Testis (tissue), 3 donors: ENCODE results near the gene PIGN. TPM values are rescaled to one million over a fixed set of nuclear protein-coding genes. Genes with fewer than 3 reads are reported as not detected.

ENCODE experiments used
- DNase-seq: peaks from one replicate; pipeline ENCODE4 v3.0.0-alpha.2; 2019
- H3K27ac ChIP-seq, 2 donors: fragments of 200-600 bp; sonication (generic); one replicate each; pipeline ENCODE4 v1.5.1; 2019
- H3K27me3 ChIP-seq: fragments of 200-600 bp; sonication (generic); one replicate; pipeline ENCODE4 v1.5.1; 2019
- H3K36me3 ChIP-seq: fragments of 200-600 bp; sonication (generic); one replicate; pipeline ENCODE4 v1.5.1; 2017; ENCODE audit warnings: low read depth; ENCODE audit errors: missing control alignments
- H3K4me1 ChIP-seq: fragments of 200-600 bp; sonication (generic); one replicate; pipeline ENCODE4 v1.5.1; 2019
- H3K4me3 ChIP-seq, 2 donors: fragments of 200-600 bp; sonication (generic); one replicate each; pipeline ENCODE4 v1.5.1; 2017 to 2019
- H3K9me3 ChIP-seq: fragments of 200-600 bp; sonication (generic); one replicate; pipeline ENCODE4 v1.5.1; 2017
- POLR2A ChIP-seq: fragments of 450-650 bp; IDR thresholded peaks from one replicate; pipeline ENCODE4 v1.6.1; 2017; ENCODE audit warnings: antibody characterized with exemption, mild to moderate bottlenecking, moderate library complexity
- WGBS, 2 donors: methylation state at CpG; one replicate each; pipeline ENCODE4 v1.1.5; 2018; 5-methylcytosine and 5-hydroxymethylcytosine counted together
- intact Hi-C: fragments of 100-400 bp; cut with DNase I; formaldehyde crosslinking; loops from one replicate; pipeline ENCODE4 v1.15.1; 2023; ENCODE audit warnings: low total_unique reads
- polyA plus RNA-seq: library from polyadenylated mRNA; stranded (reverse); fragments of 350-450 nt; fragmentation: Illumina TruSeq; extraction: RNeasy Lipid Tissue Mini Kit (QIAGEN cat#74804); gene quantifications from one replicate; pipeline ENCODE4 v1.2.3, GENCODE V29; 2014; ENCODE audit warnings: low read depth, low replicate concordance; ENCODE audit not compliant: insufficient read depth
- total RNA-seq, 2 donors: library from RNA; depleted of rRNA; stranded (reverse); fragments of >200 nt; gene quantifications; one replicate each; pipeline ENCODE4 v1.2.3, GENCODE V29; 2016
- TF ChIP-seq, protein P1 (sequence below), 3 experiments: fragments of 450-650 bp in 2 of 3; fragments of 200-600 bp in 1 of 3; sonication (generic) in 1 of 3; IDR thresholded peaks; one replicate each; pipeline ENCODE4 v1.5.1; 2016 to 2019; ENCODE audit warnings: antibody characterized with exemption in 3 of 3, mild to moderate bottlenecking in 2 of 3, moderate library complexity in 1 of 3

PIGN gene
- total and polyA plus RNA-seq, 3 donors from 2014 or later, result 28.2 to 30.6 (median 30.6) TPM

DNA sequence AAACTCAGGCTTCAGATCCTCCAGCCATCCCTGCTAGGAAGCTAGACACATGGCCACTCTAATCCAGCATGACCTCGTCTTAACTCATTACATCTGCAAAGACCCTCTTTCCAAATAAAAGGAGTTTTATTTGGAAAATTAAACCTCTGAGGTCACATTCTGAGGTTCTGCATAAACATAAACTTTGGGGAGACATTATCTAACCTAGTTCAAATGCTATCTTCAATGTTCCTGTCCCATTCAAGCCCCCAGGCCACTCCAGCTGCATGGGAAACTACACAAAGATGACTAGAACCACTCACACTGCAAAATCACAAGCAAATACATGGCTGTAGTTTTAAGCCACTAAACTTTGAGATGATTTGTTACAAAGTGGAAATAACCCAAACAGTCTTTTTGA is 195.0 kb downstream of the PIGN start:
- no peak overlapping the region for H3K27ac ChIP-seq
- WGBS, 2 donors, result 88 to 90% methylated on average over 1 of the region's 1 CpG

DNA sequence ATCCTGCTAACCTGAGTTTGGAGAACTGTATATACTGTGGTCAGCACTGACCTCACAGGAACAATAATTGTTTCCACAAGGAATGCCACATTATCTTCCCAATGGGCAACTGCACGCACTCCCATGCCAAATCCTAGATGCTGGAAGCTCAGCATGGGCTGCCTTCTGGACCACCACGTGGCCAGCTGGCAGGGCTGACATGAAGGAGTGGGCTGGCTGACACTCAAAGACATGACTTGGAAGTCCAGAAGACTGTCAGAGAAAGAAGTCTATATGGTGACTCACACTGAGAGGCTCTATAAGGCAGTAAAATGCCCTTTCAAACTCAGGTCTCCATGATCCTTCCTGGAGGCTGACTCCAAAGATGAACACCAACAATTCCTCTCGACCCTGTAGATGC is 195.7 kb downstream of the PIGN start:
- WGBS, 2 donors, result 76 to 80% methylated on average over 3 of the region's 3 CpGs
- no peak overlapping the region for H3K27ac ChIP-seq
- no peak for TF ChIP-seq POLR2A
- TF ChIP-seq, protein P1, sequence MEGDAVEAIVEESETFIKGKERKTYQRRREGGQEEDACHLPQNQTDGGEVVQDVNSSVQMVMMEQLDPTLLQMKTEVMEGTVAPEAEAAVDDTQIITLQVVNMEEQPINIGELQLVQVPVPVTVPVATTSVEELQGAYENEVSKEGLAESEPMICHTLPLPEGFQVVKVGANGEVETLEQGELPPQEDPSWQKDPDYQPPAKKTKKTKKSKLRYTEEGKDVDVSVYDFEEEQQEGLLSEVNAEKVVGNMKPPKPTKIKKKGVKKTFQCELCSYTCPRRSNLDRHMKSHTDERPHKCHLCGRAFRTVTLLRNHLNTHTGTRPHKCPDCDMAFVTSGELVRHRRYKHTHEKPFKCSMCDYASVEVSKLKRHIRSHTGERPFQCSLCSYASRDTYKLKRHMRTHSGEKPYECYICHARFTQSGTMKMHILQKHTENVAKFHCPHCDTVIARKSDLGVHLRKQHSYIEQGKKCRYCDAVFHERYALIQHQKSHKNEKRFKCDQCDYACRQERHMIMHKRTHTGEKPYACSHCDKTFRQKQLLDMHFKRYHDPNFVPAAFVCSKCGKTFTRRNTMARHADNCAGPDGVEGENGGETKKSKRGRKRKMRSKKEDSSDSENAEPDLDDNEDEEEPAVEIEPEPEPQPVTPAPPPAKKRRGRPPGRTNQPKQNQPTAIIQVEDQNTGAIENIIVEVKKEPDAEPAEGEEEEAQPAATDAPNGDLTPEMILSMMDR (IDR thresholded peaks at IDR 0.05), result no peak

More for the DNA sequence above, 195.0 kb downstream of the PIGN start:
- TF ChIP-seq POLR2A, result no peak
- TF ChIP-seq, protein P1 (IDR thresholded peaks at IDR 0.05), result no peak
- Histone ChIP-seq H3K9me3 (no peaks in the 10 kb centered on the region), H3K4me1 (peaks cover 13% of the 10 kb centered on the region), H3K4me3 (no peak overlapping the region), H3K27me3 (no peaks in the 10 kb centered on the region), H3K36me3 (no peaks in the 10 kb centered on the region)
- no peak for DNase-seq
- intact Hi-C loops, result no loop called here

More for the DNA sequence above, 195.7 kb downstream of the PIGN start:
- no peak overlapping the region for H3K4me3 ChIP-seq
- no peaks in the 10 kb centered on the region for H3K36me3 ChIP-seq
- H3K4me1 ChIP-seq, result peaks cover 13% of the 10 kb centered on the region
- H3K9me3 ChIP-seq, result no peaks in the 10 kb centered on the region
- intact Hi-C loops, result no loop called here
- DNase-seq, result no peak
- H3K27me3 ChIP-seq, result no peaks in the 10 kb centered on the region

Other genes starting within 250 kb of the PIGN start
- gene RELCH, start 199 bp upstream of the PIGN start, total RNA-seq, result 10 to 100 TPM; 27.2 to 41.6 TPM
- gene RELCH, start 199 bp upstream of the PIGN start, polyA plus RNA-seq, result 15.7 TPM
- 1 to 10 TPM; 2.4 to 3.0 TPM for gene TNFRSF11A, start 138.3 kb upstream of the PIGN start, total RNA-seq
- 3.3 TPM for gene TNFRSF11A, start 138.3 kb upstream of the PIGN start, polyA plus RNA-seq